ENCODE results near the gene TMEM50B.
"Not testable (repeated sequence)": the region's sequence is repeated elsewhere in the genome, so short reads cannot be mapped to it uniquely, and the experiment has no call there.

Gene TMEM50B

DNA sequence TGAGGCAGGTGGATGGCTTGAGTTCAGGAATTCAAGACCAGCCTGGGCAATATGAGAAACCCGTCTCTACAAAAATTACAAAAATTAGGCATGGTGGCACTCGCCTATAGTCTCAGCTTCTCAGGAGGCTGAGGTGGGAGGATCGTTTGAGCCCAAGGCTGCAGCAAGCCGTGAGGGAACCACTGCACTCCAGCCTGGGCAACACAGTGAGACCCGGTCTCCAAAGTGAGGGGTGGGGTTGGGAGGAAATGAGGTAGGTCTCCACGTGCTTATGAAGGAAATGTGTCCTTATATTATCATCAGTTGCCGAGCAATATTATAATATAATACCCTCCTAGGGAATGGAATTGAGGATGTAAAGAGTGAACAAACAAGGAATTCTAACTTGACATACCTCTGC is 2.7 kb downstream of the TMEM50B start:
- no peak for DNase-seq

DNA sequence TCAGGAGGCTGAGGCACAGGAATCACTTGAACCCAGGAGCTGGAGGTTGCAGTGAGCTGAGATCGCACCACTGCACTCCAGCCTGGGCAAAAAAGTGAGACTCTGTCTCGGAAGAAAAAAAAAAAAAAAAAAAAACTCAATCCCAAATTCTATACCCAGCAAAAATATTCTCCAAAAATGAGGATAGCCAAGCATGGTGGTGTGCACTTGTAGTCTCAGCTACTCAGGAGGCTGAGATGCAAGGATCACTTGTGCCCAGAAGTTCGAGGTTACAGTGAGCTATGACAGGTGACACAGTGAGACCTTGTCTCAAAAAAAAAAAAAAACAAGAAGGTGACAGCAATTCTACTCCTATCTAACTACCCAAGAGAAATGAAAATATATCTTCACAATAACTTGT is 6.4 kb downstream of the TMEM50B start:
- DNase-seq: no peak

DNA sequence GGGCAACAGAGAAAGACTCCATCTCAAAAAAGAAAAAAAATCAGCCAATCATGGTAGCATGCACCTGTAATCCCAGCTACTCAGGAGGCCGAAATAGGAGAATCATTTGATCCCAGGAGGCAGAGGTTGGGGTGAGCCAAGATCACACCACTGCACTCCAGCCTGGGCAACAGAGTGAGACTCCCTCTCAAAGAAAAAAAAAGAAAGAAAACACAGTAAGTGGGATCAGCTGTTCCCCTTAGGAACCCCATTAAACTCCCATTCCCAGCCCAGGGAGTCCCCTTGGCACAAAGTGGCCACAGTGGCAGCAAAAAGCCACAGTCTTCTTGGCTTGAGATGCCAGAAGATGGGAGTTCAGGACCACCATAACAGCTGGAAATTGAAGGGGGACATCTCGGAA is 9.1 kb downstream of the TMEM50B start:
- no peak for DNase-seq

DNA sequence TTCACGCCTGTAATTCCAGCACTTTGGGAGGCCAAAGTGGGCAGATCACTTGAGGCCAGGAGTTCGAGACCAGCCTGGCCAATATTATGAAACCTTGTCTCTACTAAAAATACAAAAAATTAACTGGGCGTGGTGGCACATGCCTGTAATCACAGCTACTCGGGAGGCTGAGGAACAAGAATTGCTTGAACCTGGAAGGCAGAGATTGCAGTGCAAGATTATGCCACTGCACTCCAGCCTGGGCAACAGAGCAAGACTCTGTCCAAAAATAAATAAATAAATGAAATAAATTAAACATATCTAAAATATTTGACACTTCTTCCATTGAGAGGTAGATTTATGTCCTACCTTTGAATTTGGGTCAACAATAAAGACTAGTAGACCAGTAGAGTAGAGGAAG is 10.6 kb downstream of the TMEM50B start:
- not testable (repeated sequence) for DNase-seq

DNA sequence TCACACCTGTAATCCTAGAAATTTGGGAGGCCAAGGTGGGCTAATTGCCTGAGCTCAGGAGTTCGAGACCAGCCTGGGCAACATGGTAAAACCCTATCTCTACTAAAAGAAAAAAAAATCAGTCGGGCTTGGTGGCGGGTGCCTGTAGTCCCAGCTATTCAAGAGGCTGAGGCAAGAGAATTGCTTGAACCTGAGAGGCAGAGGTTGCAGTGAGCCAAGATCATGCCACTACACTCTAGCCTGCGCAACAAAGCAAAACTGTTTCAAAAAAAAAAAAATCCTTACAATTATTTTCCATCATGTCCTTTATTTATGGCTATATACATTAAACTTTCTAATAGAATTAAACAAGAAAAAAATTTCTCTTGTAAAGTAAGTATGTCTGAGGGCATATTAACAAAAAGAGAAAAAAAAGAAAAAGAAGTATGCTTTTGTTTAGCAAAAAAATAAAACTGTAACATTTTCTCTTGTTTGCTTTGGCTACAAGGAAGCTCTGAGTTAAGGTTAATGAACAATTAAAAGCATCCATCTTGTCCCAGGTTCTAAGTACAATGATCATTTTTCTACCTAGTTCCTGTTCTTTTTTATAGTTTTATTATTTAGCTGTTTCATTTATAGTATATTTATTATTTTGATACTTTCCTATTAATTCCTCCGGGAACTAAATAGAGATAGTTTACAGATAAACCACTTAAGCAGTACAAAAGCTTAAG is 18.1 kb downstream of the TMEM50B start:
- no peak for DNase-seq

DNA sequence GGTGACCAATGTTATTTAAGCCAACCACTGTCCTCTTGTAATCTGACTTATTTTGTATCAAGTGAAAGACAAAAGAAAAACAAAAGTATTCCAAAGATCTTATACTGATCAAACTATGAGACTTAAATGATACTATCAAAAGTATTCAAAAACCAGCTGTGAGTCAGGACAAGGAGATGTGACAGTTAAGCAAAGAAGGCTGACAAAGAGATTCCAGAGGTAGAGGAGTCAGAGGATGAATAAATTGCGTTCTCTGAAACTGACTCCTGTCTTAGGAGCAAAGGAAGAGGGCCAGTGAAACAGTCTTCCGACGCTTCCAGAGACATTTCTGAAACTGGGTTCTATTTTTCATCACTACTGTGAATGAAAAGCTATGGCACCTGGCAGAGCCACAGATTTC is 20.9 kb downstream of the TMEM50B start:
- no peak for DNase-seq

DNA sequence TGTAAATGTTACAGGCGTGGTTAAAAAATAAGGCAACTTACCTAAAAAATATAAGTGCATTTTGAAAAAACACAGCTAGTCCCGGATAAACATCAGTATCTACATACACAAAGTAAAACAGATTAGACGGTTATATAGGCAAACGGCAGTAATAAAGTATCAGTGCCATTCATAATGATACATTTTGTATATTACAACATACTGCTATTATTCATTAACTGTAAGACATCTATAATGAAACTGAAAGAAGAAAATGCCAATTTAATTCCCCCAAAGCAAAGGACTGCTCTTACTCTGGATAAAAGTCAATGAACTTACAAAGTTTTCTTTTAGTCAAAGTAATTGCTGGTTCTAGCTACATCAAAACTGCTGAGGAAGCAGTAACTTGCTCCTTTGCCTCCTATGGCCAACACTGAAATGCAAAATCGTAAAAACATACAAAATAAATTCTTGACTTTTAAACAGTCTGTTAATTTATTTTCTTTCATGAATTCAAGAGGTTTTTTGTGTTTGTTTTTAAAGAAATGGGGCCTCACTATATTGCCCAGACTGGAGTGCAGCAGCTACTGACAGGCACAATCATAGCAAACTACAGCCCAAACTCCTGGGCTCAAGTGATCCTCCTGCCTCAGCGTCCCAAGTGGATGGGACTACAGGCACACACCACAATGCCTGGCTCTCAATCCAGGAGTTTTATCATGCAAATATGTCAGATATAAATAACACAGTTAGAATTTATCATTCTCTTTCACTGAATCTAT is 23.9 kb downstream of the TMEM50B start:
- no peak for DNase-seq

DNA sequence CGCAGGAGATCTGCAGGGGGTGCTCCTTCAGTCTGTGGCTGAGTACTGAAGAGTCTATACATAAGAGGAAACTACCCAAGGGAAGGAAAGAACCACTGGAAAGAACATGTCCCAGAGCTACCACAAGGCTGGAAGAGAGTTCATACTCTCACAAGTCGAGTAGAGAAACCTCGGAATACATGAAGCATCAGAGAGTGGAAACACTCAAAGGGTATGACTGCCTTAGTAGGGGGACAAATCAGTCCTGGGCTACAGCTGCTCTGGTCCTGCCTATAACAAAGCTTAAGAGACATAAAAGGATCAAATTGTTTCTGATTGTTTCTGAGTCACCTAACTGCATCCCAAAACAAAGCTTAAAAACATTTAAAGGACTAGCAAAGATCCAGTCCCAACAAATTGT is 27.4 kb downstream of the TMEM50B start:
- no peak for DNase-seq

DNA sequence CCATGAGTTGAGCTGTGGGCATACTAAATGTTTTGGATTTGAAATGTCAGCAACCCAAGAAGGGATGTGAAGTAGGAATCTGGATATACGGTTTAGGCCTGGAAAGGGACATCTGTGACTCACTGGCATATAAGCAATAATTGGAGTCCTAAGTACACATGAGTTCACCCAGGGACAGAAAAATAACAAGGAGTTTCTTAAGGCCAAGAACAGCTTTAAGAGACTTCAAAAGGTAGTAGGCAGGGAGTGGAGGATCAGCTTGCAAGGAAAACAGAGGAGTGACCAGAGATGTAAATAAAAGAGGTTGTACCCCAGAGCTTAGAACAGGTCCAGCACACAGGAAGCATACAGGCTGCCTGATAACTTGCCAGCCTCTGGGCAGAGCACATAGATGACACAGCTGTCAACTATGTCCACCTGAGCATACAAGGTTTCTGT is 28.1 kb downstream of the TMEM50B start:
- DNase-seq: no peak

DNA sequence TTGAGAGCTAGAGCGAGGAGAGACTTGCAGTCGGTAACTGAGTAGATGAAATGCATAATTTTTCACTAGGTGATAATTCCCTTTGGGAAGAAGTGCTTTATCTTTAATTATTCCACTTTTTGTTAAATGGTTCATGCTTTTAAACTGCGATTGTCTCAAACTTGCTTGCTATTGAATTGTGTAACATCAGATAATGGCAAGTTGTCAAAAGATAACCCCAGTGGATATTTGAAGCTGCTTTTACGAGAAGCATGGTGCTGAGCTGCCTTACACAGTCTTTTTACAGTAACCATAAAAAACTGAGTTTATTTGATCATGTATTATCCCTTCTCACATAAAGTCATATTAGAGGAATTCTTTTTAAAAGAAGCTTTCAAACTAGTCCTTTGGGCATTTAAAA is 30.2 kb downstream of the TMEM50B start:
- no peak for DNase-seq

DNA sequence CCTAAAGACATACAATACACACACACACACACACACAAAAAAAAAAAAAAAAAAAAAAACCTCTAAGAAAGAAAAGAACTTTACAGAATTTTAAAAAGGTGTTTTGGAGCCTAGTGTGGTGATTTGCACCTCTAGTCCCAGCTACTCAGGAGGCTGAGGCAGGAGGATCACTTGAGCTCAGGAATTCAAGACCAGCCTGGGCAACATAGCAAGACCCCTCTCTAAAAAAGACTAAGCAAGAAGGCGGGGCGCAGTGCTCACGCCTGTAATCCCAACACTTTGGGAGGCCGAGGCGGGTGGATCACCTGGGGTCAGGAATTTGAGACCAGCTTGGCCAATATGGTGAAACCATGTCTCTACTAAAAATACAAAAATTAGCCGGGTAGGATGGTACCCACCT is 33.2 kb downstream of the TMEM50B start:
- DNase-seq: not testable (repeated sequence)

DNA sequence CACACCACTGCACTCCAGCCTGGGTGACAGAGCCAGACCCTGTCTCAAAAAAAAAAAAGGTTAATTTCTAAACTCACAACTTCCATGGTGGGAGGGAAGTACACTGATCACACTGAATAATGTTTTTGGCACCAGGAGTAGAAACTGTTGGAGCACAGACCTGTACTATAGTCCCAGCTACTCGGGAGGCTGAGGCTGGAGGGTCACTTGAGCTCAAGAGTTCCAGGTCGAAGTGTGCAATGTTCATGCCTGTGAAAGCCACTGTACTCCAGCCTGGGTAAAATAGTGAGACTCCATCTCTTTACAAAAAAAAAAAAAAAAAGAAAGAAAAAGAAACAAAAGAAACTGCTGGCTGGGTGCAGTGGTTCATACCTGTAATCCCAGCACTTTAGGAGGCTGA is 35.3 kb downstream of the TMEM50B start:
- no peak for DNase-seq

DNA sequence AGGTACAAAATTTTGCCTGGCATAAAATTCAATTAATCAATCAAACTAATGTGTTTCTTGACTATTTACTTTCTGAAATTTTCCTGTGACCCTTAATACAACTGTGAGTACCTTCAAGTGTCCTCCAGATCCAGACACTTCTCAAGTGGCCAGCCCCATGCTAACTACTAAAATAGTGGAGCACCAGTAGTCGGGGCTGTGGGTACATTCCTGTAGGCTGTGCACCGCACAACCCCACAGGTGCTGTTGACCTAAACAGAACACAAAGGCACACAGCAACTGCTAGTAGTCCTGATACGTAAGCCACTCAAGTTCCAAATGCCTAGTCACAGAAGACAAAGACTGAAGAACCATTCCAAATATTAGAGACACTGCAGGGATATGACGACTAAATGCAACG is 36.6 kb downstream of the TMEM50B start:
- no peak for DNase-seq

DNA sequence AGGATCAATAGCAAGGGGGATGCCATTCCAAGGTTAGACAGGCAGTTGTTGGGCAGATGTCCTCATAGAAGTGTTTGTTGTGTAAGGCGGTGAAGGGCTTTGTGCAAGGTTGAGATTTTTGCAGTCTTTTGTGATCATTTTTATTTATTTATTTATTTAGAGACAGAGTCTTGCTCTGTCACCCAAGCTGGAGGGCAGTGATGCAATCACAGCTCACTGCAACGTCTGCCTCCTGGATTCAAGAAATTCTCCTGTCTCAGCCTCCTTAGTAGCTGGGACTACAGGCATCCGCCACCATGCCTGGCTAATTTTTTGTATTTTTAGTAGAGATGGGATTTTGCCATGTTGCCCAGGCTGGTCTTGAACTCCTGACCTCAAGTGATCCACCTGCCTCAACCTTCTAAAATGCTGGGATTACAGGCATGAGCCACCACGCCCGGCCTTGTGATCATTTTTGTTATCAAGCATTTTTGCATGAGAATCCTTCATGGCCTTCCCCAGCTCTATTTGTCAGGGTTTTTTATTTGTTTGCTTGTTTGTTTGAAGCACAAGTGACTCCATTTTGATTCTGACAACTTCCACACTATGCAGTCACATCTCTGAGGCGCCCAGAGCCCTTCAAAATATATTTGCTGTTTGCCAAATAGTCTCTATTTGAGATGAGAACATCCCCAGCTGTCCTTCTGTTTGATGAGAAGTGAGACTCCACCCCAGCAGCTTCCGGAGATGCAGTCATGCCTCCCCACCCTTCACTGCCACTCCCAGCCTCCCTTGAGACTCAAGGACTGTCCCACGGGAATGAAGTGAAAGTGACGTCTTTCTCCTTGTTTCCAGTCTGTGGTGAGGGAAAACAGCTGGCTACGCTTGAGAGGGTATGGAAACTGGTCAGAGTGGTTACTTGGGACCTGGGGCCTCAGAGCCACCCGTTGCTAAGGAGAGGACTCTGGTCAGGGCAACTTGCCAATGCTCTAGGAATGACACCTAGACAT is 38.0 kb downstream of the TMEM50B start:
- DNase-seq: no peak

DNA sequence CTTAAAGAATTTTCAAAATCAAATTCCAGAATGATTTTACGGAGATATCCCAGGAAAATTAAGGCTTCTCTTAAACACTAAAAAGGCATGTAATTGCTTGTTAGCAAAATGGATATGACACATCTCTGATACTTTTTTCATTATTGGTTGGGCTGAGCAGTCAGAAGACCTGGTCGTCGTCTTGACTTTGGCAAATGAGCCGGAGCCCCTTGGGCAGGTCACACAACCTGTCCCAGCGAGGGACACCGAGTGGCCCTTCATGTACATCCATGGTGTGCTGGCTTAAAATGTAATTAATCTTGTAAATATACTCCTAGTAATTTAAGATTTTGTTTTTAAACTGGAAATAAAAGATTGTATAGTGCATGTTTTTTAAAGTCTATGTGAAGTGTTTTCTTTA is 42.6 kb downstream of the TMEM50B start:
- no peak for DNase-seq

DNA sequence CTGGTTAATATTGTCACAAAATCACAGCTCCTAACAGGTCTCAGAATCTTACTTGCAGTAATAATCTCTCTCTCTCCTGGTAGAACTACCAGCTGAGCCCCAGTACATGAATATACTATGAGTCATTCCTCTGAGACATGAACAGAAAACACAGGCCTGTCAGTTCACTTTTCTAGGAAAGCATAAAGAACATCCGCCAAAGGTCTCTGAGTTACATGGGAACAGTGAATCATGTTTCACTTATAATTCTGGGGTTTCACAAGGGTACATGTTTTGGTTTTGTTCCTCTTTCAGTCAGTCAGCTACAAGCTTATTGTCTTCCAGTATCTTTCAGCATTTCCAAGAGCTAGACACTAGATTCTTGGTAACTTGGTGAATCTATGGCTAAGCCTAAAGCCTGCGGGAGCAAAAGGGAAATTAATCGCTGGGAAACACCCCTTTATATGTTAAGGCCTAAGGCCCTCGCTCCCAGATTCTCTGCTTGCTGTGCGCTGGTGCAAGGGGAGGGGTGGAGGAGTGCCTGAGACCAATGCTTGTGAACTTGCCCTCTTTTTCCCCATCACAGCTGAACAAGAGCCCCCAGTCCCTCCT is 44.9 kb downstream of the TMEM50B start:
- peak; percentile 97 for DNase-seq

DNA sequence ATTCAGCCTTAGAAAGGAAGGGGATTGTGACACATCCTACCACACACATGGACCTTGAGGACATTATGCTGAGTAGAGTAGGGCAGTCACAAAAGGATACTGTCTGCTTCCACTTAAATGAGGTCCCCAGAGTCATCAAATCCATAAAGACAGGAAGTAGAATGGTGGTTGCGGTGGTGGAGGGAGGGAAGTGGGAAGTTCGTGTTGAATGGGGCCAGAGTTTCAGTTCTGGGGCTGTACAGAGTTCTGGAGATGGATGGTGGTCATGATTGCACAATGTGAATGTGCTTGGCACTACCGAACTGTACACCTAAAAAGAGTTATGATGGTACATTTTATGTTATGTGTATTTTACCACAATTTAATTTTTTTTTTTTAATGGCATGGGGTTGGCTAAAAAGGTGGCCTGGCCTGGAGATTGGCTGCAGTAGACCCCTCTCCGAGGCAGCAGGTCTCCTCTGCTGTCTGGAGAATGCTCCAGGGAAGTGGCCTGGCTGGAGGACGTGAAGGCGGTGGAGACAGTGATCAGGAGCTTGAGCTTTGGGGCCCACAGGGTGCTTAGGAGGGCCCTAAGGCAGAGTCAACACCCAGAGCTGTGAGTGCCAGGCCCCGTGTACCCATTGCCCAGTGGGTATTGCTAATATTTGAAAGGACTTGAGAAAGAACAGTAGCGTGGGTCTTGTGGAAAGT is 46.2 kb downstream of the TMEM50B start:
- peak; percentile 66 for DNase-seq

DNA sequence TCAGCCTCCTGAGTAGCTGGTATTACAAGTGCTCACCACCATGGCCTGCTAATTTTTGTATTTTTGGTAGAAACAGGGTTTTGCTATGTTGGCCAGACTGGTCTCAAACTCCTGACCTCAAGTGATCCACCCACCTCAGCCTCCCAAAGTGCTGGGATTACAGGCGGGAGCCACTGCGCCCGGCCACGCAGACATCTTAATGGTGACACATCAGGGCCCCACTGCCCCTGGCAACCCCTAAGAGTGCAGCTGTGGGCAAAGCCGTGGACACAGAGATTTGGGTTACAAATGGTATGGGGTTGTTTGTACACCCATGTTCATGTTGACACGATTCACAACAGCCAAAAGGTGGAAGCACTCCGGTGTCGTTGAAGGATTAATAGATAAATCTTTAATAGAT is 46.8 kb downstream of the TMEM50B start:
- DNase-seq: no peak

DNA sequence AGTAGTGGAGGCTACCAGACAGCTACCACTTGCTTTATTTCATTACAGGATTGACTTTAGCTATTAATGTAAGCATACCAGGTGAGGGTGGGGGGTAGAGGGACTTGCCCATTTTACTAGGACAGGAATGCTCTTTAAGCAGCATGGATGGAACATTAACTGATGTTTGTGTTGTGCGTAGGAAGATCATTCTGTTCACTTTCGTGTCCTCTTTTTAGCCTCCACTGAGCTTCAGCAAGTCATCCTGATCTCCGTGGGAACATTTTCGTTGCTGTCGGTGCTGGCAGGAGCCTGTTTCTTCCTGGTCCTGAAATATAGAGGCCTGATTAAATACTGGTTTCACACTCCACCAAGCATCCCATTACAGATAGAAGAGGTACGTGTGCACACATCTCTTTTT is 47.3 kb downstream of the TMEM50B start:
- no peak for DNase-seq

DNA sequence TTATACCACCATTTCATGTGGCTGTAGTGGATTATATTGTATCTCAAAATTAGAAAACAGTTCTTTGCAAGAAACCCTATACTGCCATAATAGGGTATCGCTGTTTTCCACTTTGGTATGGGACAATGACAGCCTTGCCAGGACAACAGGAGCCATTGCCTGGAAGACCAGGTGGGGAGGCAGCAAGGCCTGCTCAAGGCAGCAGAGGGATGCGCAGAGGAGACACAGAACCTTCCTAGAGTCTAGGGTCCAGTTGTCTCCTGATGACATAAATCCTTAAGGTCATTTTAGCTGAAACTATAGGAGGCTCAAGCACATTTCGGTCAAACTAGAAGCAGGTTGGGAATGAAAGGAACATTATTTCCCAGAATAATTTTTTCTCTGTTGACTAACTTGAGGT is 48.9 kb downstream of the TMEM50B start:
- DNase-seq: no peak

DNA sequence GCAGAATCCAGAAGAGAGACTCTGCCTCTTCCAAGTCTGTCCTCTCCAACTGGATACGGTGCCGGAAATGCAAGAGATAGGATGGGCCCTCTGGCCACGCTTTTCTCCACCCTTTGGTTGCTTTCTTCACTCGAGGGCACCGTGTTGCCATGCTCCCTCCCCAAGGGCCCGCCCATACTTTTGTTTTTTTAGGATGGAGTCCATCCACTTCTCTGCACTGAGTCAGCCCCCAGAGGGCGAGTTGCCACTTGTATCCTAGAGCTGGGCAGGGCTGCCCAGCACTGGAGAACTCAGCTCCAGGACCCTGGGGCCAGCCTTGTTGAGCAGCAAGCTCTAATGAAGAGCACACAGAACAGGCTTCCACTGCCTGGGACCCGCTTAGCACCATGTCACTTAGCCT is 51.1 kb downstream of the TMEM50B start:
- DNase-seq: no peak

DNA sequence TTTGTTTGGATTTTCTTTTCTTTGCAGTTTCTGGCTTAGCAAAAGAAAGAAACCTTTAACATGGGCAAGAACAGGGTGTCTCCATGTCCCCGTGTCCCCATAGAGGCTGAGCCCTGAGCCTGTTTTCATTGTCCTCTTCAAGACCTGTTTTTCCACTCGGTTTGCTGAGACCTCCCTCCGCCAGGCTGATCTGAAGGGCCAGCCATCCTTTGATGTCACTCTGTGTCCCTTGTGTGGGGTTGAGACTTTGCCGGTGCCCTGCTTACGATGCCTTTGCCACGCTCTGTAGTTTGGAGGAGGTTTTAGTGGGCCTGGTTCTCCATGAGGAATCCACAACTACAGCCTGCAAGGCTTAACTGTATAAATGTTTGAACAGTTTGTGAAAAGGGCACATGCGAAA is 52.7 kb downstream of the TMEM50B start:
- DNase-seq: no peak

Measured in SIG-M5 (cell line).